ENCODE results near the gene FGF6. TPM values are rescaled to one million over a fixed set of nuclear protein-coding genes. Genes with fewer than 3 reads are reported as not detected.

FGF6 gene
- total and polyA plus RNA-seq, 9 of the 15 experiments (the other 6 are each of a cell fraction or from before 2014, with no cell fraction given): 0.14 TPM; not detected in 8

DNA sequence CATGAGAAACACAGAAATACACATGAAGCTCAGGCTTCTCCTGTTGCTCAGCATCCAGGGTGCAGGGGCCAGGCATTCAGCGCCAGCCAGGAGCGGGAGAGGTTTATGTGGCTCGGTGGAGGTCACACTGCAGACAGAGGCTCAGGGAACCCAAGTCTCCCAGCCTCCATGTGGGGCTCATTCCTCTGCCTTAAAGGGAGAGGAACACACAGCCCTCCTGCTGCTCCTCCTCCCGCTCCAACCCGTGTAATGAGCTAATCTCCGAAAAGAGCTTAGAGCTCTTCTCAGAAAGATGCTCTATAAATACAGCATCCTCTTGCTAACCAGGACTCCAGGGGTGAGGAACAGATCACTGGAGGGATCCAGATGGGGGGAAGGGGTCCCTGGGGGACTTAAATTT, 28.2 kb downstream of the FGF6 start:
- no TSS peak for BruUV-seq (replicated peaks)
- ChIA-PET CTCF (ENCODE audit: low intra/inter-chr PET ratio) (no interaction called here), POLR2A (interaction anchor here (0.7 kb wide), 1 partner anchor 150 kb away, joined by 5 read pairs; no protein-coding TSS in a partner anchor)
- Histone ChIP-seq H3K4me1 (replicated peaks in 1 of 2; ENCODE audit: control insufficient read depth in 2 of 2, insufficient read depth in 2 of 2, low read length in 2 of 2) (peaks cover 0 to 4% of the 10 kb centered on the region in 2 experiments; a peak in 2 of 5 replicates), H3K27ac (ENCODE audit: extremely low read depth, low read depth, low read length) (no peak overlapping the region), H3K9me3 (replicated peaks; ENCODE audit: control insufficient read depth, insufficient read depth, low read depth, low read length) (no peaks in the 10 kb centered on the region), H3K9ac (ENCODE audit: insufficient read depth in 1 of 2, low read depth in 2 of 2, low read length in 2 of 2) (no peak overlapping the region), H3K79me2 (ENCODE audit: control insufficient read depth, insufficient read depth, low read length) (no peaks in the 10 kb centered on the region), H3K4me3 (no peak overlapping the region), H2AFZ (ENCODE audit: low read depth, low read length) (no peak overlapping the region), H3K36me3 (ENCODE audit: control insufficient read depth, insufficient read depth, low read length) (no peaks in the 10 kb centered on the region), H3K27me3 (ENCODE audit: control insufficient read depth in 2 of 2, insufficient read depth in 2 of 2, low read length in 2 of 2) (peaks cover 7 to 38% of the 10 kb centered on the region in 2 experiments; a peak in 4 of 5 replicates), H3K9me1 (ENCODE audit: control insufficient read depth, insufficient read depth, low read length) (no peaks in the 10 kb centered on the region), H4K20me1 (replicated peaks; ENCODE audit: control insufficient read depth, insufficient read depth, low read length) (no peaks in the 10 kb centered on the region), H3K4me2 (ENCODE audit: insufficient read depth, low read length) (no peak overlapping the region)
- no peak for ATAC-seq
- intact Hi-C loops (cut with micrococcal nuclease): no loop called here
- no CpG with 5 or more reads among the region's 6 CpGs for WGBS (ENCODE audit: insufficient coverage, low coverage, missing lambda C conversion rate)
- DNase-seq (ENCODE audit: extremely low read depth in 1 of 4, low spot score in 3 of 4): no peak
- in situ Hi-C loops (cut with MboI): no loop called here
- FAIRE-seq: no peak
- TF ChIP-seq HDAC8 (tag; IDR thresholded peaks at IDR 0.05): no peak
- TF ChIP-seq PHF20 (IDR thresholded peaks at IDR 0.05; ENCODE audit: partially characterized antibody): no peak
- no peak for TF ChIP-seq TAF15 (IDR thresholded peaks at IDR 0.05; ENCODE audit: low read depth, low read length)
- TF ChIP-seq TRIM24 (IDR thresholded peaks at IDR 0.05): no peak
- no peak for TF ChIP-seq CC2D1A (IDR thresholded peaks at IDR 0.05)
- no peak for TF ChIP-seq ZNF589 (CRISPR knock-in tag; IDR thresholded peaks at IDR 0.05; ENCODE audit: low read depth)
- TF ChIP-seq EP300 (IDR thresholded peaks at IDR 0.05; ENCODE audit: low read length): no peak
- no peak for TF ChIP-seq SAP30 (IDR thresholded peaks at IDR 0.05; ENCODE audit: borderline replicate concordance, insufficient read depth, low read depth, low read length, poor library complexity, severe bottlenecking)
- no peak for TF ChIP-seq ZNF23 (CRISPR knock-in tag; IDR thresholded peaks at IDR 0.05)
- TF ChIP-seq NR2C2 (CRISPR knock-in tag; IDR thresholded peaks at IDR 0.05): no peak
- no peak for TF ChIP-seq NR2C2 (tag; IDR thresholded peaks at IDR 0.05)
- no peak for TF ChIP-seq ZNF76 (CRISPR knock-in tag; IDR thresholded peaks at IDR 0.05; ENCODE audit: borderline replicate concordance)
- TF ChIP-seq GABPB1 (CRISPR knock-in tag; IDR thresholded peaks at IDR 0.05): no peak
- TF ChIP-seq PCBP2 (IDR thresholded peaks at IDR 0.05; ENCODE audit: low read depth, low read length, poor library complexity, severe bottlenecking): no peak
- TF ChIP-seq ZNF436 (CRISPR knock-in tag; IDR thresholded peaks at IDR 0.05): no peak
- TF ChIP-seq, protein P1, sequence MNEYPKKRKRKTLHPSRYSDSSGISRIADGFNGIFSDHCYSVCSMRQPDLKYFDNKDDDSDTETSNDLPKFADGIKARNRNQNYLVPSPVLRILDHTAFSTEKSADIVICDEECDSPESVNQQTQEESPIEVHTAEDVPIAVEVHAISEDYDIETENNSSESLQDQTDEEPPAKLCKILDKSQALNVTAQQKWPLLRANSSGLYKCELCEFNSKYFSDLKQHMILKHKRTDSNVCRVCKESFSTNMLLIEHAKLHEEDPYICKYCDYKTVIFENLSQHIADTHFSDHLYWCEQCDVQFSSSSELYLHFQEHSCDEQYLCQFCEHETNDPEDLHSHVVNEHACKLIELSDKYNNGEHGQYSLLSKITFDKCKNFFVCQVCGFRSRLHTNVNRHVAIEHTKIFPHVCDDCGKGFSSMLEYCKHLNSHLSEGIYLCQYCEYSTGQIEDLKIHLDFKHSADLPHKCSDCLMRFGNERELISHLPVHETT (CRISPR knock-in tag; conservative IDR thresholded peaks at IDR 0.05 in 1 of 2, IDR thresholded peaks at IDR 0.05 in 1 of 2): no peak
- no peak for TF ChIP-seq MEIS2 (IDR thresholded peaks at IDR 0.05; ENCODE audit: partially characterized antibody)
- no peak for TF ChIP-seq CSDE1 (IDR thresholded peaks at IDR 0.05)
